Activated CD4-positive, alpha-beta T cell treated with anti-CD3 and anti-CD28 coated beads for 24 hours (primary cell): Measurements from ENCODE around the gene UBE2J2.

Experiments
- DNase-seq, 2 donors: peaks; one replicate each; pipeline ENCODE4 v3.0.0-alpha.2; 2020; ENCODE audit warnings: low read depth in 2 of 2

Gene UBE2J2

DNA sequence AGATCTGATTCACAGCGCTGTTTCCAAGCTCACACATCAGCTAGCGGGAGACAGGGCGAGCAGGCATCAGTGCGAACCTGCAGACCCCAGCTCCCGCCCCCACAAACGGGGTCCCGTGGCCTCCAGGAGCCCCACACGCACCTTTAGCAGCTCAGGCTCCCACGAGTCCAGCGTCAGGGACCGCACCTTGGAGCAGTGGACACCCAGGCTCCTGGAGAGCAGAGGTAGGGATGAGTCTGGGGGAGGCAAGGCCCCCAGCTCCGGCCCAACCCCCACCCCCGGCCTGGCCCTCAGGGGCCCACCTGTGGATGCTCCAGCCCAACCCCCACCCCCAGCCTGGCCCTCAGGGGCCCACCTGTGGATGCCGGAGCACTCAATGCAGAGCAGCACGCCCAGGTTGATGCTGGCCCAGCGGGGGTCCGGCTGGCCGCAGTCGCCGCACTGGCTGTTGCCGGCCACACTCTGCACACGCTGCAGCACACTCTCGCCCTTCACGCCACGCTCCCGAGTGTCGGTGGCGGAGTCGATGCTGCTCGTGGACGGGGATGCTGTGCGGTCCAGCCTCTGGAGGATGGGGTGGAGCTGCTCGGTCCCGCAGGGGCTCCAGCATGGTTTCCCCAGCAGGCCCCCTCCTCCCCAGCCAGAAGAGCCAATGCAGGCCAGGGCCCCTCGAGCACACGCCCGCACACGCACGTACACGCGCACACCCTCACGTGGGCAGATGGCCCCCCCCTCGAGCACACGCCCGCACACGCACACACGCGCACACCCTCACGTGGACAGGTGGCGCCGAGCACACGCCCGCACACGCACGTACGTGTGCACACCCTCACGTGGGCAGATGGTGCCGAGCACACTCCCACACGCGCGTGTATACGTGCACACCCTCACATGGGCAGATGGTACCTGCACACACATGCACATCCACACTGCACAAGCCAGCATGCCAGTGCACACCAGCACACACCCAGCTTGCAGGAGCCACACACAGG lies 22.7 kb upstream of the UBE2J2 start:
- DNase-seq = no peak

GRCh38 chr1:1295154-1295923 lies 21.7 kb upstream of the UBE2J2 start:
- no peak for DNase-seq

DNA sequence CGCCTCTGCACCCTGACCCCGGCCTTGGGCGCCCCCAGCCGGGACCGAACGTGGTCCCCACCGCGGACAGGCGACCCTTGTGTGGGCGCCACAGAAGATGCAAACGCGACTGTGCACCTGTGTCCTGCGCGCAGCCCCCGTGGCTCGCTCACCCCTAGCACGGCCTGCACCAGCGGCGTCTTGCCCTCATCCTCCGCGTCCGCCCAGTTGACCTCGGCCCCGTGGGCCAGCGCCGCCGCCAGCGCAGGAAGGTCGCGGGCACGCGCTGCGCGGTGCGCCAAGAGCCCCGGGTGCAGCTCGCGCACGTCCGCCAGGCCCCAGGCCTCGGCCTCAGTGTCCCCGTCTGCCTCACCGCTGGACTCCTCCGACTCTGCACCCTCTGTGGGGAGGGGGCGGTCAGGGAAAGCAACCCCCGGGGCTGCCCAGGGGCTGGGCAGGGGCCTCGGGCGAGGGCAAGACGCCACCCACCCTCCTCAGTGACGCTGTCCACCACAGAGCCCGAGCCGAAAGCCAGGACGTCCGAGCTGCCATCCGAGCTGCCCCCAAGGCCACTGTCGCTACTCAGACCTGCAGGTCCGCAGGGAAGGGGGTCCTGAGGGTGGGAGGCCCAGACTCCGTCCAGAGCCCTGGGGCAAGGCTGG lies 20.7 kb upstream of the UBE2J2 start:
- DNase-seq = no peak

- no peak for DNase-seq
These were observed 19.9 kb upstream of the UBE2J2 start for GRCh38 chr1:1293263-1294249.

GRCh38 chr1:1292851-1293250 lies 19.2 kb upstream of the UBE2J2 start:
- DNase-seq = no peak

- DNase-seq = no peak
These were observed 18.8 kb upstream of the UBE2J2 start for GRCh38 chr1:1292442-1292779.

DNA sequence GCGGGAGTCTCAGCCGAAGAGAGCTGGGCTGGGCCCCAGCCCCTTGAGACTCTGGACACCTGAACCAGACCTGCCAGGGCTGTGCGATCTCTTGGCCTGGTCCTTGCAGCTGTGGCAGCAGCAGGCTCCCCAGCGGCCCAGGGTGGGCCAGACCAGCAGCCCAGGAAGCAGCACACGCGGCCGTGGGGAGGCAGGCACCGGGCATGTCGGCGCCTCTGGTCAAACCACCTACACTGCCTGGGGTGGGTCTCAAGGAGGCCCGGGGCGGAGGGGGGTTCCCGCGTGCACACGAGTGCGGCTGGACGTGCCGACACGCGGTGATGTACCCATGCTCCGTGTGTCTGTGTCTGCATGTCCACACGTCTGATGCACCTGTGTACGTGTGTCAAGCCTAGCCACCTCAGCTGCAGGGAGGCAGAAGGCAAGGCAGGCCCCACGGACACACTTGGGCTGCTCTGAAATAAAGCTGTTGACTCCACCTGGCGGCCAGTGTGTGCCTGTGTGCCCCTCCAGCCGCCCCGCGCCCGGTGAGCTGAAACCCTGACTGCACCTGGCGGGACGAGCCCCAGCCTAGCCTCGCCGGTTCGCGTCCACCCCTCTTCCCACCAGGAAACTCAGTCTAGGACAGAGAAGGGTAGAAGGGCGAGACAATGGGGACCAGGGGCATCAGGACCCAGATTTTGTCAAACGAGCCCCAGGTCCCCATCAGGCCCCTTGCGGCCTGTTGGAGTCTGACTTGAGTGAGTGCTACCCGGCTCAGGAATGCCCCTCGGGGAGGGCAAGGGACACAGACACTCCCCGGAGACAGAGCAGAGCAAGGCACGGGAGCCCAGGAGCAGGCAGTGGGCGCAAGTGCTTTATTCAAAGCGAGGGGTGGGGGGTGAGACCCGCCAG lies 18.1 kb upstream of the UBE2J2 start:
- no peak for DNase-seq

DNA sequence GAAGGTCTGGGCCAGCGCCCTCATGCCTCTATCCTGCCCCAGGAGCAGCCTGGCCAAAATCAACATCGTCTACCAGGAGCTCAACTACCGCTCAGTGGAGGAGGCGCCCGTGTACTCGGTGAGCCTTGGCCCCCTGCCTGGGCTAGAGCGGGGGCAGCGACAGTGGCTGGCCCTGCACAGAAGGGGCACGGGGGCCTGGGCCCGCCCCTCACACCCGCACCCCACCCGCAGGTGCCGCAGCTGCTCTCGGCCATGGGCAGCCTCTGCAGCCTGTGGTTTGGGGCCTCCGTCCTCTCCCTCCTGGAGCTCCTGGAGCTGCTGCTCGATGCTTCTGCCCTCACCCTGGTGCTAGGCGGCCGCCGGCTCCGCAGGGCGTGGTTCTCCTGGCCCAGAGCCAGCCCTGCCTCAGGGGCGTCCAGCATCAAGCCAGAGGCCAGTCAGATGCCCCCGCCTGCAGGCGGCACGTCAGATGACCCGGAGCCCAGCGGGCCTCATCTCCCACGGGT lies 17.4 kb upstream of the UBE2J2 start:
- DNase-seq = no peak

GRCh38 chr1:1290238-1290731 lies 16.6 kb upstream of the UBE2J2 start:
- DNase-seq = peak in 1 of 2 donors; percentile 64

DNA sequence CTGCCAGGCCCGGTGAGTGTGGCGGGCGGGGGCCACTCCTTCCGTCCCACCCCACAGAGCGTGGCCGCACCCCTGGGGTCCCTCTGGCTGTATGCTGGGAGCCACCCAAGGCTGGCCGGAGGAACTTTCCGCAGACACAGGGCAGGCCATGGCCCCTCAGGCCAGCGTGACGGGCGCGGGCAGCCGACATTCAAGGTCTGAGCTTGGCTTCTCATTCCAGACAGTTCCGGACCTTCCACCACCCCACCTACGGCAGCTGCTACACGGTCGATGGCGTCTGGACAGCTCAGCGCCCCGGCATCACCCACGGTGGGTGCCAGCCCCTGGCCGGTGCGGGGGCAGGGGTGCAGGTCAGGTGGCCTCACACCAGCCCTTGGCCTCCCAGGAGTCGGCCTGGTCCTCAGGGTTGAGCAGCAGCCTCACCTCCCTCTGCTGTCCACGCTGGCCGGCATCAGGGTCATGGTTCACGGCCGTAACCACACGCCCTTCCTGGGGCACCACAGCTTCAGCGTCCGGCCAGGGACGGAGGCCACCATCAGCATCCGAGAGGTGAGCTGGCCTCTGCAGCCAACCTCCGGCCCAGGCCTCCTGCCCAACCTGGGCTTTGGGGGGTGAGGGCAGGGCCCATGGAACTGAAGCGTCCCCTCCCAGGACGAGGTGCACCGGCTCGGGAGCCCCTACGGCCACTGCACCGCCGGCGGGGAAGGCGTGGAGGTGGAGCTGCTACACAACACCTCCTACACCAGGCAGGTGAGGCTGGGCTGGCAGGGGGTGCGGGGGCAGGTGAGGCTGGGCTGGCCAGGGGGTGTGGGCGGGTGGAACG lies 13.8 kb upstream of the UBE2J2 start:
- no peak for DNase-seq

- DNase-seq = no peak
These were observed 12.9 kb upstream of the UBE2J2 start for GRCh38 chr1:1286313-1287261.

DNA sequence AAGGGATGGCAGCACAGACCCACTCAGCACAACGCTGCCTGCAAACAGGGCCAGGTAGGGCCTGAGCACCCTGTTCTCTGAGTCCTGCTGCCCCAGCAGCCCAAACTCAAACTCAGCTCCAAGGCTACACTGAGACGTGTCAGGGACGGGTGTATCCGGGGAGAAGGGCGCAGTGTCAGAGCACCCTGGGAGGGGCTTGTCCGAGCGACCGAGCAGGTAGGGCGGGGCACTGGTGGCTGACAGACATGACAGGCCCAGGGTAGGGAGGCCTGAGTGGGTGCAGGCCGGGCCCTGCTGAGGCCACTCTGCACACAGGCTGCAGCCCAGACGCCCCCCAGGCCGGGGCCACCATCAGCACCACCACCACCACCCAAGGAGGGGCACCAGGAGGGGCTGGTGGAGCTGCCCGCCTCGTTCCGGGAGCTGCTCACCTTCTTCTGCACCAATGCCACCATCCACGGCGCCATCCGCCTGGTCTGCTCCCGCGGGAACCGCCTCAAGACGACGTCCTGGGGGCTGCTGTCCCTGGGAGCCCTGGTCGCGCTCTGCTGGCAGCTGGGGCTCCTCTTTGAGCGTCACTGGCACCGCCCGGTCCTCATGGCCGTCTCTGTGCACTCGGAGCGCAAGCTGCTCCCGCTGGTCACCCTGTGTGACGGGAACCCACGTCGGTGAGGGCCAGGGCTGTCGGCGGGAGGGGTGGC lies 12.1 kb upstream of the UBE2J2 start:
- DNase-seq = no peak

DNA sequence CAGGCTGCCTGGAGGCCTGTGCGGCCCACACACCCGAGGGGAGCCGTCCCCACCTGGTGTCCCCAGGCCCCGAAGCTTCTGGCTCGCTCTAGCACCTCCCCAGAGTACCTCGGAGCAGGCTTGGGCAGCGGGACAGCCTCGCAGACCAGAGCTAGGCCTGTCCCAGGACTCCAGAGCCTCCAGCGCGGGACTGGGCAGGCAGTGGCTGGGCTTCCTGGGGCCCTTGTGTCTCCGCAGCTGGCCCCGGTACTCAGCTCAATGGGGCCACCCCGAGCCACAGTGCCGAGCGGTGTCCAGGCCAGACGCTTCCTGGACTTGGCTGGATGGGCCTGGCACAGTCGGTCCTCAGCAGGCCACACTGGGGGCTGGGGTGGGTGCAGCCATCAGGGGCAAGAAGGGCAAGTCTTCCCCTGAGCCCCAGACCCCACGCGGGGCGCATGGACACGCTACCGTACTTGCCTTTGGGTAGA lies 11.5 kb upstream of the UBE2J2 start:
- no peak for DNase-seq

- no peak for DNase-seq
These were observed 10.8 kb upstream of the UBE2J2 start for GRCh38 chr1:1284221-1285101.

DNA sequence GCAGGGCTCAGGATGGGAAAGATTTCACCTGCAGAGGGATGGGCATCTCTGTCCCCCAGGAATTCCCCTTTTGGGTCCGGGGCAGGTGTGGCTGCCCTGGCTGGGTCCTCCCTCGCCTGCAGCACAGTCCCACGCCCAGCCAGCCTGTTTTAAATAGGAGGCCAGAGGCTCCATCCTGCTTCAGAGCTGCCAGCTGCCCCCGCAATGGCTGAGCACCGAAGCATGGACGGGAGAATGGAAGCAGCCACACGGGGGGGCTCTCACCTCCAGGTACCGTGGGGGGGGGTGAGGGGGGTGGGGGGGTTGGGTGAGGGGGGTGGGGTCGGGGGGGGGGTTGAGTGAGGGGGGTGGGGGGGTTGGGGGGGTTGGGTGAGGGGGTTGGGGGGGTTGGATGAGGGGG lies 10.2 kb upstream of the UBE2J2 start:
- DNase-seq = no peak

DNA sequence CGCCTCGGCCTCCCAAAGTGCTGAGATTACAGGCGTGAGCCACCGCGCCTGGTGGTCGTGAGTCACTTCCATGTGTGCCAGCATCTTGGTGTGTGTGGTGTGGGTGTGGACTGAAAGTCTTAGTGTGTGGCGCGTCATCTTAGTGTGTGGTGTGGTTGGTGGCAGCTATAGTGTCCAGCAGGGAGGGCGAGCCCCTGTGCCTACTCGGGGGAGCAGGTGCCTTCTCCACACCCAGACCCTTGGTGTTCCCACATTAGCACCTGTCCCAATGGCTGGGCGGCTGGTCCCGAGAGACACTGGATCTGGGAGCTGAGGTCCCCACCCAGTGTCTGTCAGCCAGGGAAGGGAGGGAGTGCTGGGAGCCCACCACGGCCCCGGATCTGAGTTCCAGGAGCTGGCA lies 9.3 kb upstream of the UBE2J2 start:
- DNase-seq = no peak
